Endometrium (tissue), 2 donors: ENCODE results near the gene EMC8.

Experiments used
- FAIRE-seq: peaks from 2 replicates; lab custom pipeline; 2012; peaks lifted over from hg19 to GRCh38; lab: Jason Lieb, UNC
- donor health status: control.
- donor health status: control.

EMC8 gene

DNA sequence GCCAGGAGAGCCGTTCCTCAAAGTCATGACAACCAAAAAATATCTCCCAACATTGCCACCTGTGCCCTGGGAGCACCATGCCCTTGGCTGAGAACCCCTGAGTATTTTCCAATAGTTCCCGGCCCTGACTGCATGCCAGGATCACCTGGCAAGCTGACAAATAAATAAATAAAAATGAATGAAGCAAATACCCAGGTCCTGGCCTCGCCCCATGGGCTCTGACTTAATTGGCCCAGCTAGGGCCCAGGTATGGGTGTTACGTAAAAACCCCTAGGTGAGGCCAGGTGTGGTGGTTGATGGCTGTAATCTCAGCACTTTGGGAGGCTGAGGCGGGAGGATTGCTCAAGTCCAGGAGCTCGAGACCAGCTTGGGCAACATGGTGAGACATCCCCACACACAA is 45.8 kb downstream of the EMC8 start:
- no peak for FAIRE-seq

DNA sequence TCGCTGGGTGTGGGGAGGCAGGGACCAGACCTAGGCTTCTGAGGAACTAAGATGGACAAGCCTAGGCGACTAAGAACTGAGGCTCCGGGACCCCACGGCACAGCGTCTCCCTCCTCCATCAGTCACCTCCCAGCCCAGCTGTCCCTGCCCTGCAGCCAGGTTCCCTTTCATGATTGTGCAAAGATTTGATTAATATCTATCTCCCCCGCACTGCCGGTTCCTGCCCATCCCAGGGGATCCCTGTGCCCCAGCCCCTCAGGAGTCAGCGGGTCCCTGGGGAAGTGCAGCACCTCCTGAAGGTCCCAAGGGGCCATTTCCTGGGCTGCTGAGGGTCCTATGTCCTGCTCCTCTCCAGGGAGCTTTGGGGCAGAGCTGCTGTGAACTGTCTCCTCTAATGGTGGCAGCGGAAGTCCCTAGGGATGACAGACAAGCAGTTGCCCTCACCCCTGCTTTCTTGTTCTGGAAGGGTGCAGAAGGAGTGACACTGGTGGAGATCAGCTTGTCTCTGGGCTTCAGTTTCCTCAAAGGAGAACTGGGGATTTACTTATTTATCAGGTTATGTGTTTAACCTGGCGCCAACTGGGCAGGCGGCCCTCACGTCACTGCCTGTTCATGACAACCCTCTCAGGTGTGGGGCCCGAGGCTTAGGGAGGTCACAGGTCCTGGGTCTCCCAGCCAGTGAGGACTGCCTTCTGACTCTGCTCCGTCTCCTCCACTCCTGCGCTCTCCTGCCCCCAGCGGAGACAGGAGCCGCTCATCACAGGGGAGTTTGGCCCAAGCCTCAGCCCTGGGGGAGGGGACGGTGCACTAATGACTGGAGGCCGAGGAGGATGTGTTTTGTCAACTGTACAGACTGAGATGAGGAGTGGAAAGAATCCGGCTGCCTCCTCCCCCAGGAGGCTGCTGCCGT is 46.6 kb downstream of the EMC8 start:
- FAIRE-seq = no peak

DNA sequence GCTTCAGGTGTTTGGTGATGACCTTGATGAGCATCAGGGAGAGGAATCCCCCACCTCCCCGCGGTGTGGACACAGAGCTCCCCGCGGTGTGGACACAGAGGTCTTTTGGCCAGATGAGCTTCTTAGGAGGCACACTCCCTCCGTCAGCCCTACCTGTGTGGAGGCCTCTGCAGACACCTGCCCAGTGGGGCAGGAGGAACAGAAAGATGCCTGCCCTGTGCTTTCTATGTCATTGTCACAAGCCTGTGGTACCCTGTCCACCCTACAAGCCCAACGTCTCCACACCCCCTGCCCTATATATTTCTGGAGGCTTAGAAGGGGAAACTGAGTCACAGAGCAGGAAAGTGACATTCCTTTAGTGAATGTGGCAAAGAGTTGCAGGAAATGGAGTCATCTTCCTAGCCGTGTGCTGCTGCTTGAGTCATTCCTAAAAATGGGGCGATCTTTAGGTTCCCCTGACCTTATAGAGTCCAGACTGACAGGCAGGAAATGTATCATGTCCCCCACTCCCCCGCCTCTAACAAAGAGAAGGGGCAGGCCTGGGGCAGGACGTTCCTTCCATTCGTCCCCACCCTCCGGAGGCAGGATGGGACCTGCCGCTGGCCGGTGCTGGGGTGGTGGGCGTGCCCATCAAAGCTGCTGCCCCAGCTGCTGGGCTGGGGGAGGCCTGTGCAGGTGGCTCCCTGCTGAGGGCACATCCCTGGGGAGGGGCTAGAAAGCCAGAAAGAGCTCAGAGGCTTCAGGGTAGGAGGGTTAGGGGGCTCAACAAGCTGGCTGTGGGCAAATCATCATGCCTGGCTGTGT is 47.4 kb downstream of the EMC8 start:
- FAIRE-seq = no peak

- no peak for FAIRE-seq
These were observed 48.3 kb downstream of the EMC8 start, which contains the start of gene C16orf74 for GRCh38 chr16:85750827-85751697. Gene C16orf74 (minus strand): TSS chr16:85751096. CDS start chr16:85735217, 15,879 bp downstream.

DNA sequence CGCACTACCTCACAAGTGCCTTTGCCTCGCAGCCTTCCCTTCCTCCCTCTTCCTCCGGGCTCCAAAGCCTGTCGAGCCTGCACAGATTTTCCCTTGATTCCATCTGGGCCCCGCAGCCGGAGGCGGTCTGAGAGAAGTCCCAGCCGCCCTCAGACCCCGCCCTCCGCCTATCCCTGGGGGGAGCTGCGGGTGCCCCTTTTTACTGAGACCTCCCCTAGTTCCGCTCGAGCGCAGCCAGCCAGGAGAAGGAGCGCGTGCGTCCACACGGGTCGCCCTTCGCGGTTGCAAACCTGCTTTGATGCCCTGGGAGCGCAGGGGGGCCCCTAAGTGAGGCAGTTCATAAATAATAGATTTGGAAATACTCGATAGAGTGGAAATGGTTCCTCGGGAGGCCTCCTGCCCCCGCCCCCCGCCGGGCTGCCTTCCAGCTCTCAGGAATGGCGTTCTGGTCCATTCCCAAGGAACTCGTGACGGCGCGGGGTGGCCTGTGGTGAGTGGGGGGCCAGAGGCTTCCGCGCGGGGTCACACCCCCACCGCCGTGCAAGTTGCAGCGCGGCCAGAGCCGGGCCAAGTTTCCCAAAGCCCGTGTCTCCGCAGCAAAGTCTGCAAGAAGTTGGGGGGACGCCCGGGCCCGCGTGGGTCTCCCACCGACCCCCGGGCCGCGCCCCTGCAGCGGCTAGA is 49.1 kb downstream of the EMC8 start:
- FAIRE-seq = no peak

DNA sequence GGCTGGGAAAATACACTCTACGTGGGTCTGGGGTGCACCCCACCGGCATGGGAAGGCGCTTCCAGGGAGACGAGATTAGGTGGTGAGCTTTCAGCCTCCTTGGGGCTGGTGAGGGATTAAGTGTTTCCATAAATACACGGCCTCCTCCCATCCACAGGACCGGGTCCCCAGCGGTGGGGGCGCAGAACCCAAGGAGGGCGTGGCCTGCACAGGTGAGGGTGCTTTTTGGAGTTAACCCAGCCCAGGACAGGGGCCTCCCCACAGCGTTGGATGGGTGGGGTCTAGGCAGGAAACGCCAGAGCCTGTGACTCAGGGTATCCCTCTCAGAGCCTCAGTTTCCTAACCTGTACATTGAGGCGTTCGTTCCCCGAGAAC is 49.6 kb downstream of the EMC8 start:
- no peak for FAIRE-seq

DNA sequence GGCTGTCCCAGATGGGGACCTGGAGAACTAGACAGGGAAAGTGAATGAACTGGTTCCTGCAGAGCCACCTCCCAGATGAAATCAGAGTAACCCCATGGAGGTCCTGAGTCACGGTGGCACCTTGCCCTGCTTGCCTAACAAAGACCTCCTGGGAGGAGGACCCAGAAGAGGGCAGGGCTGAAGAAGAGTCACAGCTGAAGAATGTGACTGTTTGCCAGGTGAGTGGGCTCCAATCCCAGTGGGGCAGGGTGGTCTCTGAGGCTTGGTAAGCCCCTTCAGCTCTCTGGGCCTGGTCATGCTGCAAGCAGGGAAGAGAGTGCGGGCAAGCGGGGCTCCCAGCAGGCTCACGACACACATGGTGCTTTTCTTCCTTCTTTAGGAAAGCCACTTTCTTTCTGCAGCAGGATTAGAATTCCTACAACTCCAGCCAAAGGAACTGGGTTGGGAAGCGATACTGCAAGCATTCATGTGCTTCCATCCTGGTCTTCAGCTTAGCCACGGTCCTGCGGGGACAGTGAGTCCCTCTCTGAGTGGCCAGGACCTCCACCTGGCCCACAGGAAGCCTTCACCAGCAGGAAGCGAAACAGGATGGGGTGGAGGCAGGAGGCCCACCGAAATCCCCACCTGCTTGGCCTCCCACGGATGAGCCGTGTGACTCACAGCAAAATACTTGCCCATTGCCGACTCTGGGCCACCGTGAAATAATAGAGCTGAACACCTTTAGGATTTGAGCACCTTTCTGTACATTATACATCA is 52.7 kb downstream of the EMC8 start:
- no peak for FAIRE-seq

GRCh38 chr16:85738923-85739715 is 60.2 kb downstream of the EMC8 start:
- FAIRE-seq = no peak

DNA sequence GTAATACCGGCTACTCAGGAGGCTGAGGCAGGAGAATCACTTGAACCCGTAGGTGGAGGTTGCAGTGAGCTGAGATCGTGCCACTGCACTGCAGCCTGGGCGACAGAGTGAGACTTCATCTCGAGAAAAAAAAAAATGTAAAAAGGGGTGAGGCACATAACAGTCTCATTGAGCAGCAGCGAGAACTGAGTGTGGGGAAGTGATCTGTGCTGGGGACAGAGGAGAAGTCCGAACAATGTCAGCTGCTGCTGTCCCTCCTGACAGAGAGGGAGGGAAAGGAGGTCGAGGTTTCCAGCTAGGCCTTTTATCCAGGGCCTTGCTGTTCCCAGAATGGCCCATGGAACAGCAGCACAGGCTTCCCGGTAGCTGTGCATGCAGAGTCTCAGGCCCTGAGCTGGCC is 62.4 kb downstream of the EMC8 start:
- no peak for FAIRE-seq

- no peak for FAIRE-seq
These were observed 63.4 kb downstream of the EMC8 start for GRCh38 chr16:85735946-85736345.

- FAIRE-seq = no peak
These were observed 64.1 kb downstream of the EMC8 start for GRCh38 chr16:85735225-85735635.

DNA sequence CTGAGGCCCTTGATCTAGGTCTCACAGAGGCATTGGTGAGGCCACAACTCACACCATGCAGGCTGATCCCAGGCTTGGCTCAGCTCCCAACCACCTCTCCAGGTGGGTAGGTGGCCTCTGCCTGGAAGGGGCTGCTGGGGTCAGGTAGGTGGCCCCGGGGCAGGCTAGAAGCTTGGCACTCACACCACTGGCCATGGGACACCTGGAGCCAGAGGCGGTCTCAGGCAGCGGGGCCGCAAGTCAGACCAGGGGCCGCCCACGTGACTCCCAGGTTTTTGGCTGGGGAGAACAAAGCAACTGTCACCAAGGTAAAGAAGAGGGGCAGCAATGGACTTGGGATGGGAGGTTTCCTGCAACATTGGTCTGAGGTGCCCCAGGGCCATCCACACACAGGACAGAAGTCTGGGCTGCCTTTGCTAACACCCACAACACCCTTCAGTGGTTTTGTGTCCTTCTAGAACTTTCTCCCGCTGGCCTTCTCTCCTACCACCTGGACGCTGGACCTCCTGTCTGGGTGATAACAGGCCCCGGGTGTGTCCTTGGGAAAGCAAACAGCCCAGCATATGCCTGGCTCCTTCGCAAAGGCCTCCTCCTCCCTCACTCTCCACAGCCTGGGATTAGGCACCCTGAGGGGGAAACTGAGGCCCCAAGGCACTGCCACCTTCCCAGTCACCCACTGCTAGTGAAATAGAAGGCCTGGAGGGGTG is 64.9 kb downstream of the EMC8 start:
- no peak for FAIRE-seq

GRCh38 chr16:85733839-85734170 is 65.5 kb downstream of the EMC8 start:
- no peak for FAIRE-seq

DNA sequence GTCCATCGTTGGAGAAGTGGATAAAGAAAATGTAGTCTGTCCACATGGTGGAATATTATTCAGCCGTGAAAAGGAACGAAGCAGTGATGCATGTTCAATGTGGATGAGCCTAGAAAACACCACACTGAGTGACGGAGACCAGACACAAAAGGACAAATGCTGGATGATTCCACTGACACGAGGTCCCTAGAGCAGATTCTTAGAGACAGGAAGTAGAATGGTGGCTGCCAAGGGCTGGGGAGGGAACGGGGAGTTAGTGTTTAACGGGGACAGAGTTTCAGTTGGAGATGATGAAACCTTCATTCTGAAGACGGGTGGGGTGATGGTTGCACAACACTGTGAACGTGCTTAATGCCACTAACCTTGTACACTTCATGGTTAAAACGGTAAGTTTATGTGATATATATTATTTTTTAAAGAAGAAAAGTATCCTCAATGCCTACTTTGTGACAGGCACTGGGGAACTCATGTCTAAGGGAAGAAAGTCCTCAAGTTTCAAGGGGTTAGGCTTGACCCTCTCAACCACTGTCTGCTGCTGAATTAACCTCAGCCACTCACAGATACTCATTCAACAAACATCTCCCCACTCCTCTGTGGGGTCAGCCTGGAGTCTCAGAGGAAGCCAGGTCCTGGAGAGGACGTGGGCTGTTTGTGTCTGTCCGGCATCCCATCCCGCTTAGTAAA is 66.0 kb downstream of the EMC8 start:
- FAIRE-seq = no peak

DNA sequence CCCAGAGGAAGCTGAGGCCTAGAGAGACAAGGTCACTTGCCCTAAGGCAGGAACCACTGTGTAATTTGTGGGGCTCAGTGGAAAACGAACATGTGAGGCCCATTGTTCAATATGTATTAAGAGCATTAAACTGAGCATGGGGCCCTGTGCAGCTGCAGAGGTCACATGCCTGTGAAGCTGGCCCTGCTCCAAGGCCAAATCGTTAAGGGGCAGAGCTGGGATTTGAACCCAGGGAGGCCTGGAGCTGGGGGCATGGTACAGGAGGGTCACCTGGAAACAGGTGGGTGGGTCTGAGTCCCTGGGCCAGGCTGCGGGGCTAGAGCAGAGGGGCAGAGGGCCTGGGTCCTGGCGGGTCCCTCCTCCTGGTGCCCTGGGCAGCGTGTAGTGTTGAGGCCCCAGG is 68.2 kb downstream of the EMC8 start:
- FAIRE-seq = no peak

GRCh38 chr16:85730186-85730465 is 69.2 kb downstream of the EMC8 start:
- FAIRE-seq = no peak

- no peak for FAIRE-seq
These were observed 69.7 kb downstream of the EMC8 start for GRCh38 chr16:85729452-85730185.

GRCh38 chr16:85728879-85729278 is 70.5 kb downstream of the EMC8 start:
- FAIRE-seq = no peak
